H1 (cell line): Measurements from ENCODE around the gene ANKRD27. TPM values are rescaled to one million over a fixed set of nuclear protein-coding genes. Genes with fewer than 3 reads are reported as not detected.

Source experiments
- CTCF ChIA-PET: fragments of 300-600 bp; sonication (Branson Sonifier 250); formaldehyde crosslinking; loops from one replicate; lab custom pipeline; 2021; ENCODE audit not compliant: partially characterized antibody; lab: Charles Lee
- POLR2A ChIA-PET: fragments of 300-600 bp; sonication (Branson Sonifier 250); formaldehyde crosslinking; loops from one replicate; lab custom pipeline; 2021; ENCODE audit warnings: inconsistent platforms; ENCODE audit not compliant: partially characterized antibody; lab: Charles Lee
- DNase-seq, 2 experiments: peaks; one replicate each; pipeline versions ENCODE4 v3.0.0 to v3.0.0-alpha.2; 2010 to 2022; ENCODE audit warnings: low spot score in 2 of 2, low read depth in 1 of 2, mixed read lengths in 1 of 2
- FAIRE-seq: peaks from 2 replicates; lab custom pipeline; 2011; peaks lifted over from hg19 to GRCh38; lab: Jason Lieb, UNC
- H2AFZ ChIP-seq: 2 replicates; pipeline ENCODE4 v1.8.1; 2012; ENCODE audit warnings: low read length, inconsistent platforms
- H2AK5ac ChIP-seq: 2 replicates; pipeline ENCODE4 v1.6.1; 2013; ENCODE audit warnings: low read depth, low read length
- H2BK120ac ChIP-seq: replicated peaks from 2 replicates; pipeline ENCODE3; 2013; ENCODE audit warnings: low read depth, low read length, inconsistent platforms
- H2BK12ac ChIP-seq: 2 replicates; pipeline ENCODE4 v1.6.1; 2013; ENCODE audit warnings: low read depth, low read length
- H2BK15ac ChIP-seq: 2 replicates; pipeline ENCODE4 v1.6.1; 2013; ENCODE audit warnings: low read length
- H2BK20ac ChIP-seq: 2 replicates; pipeline ENCODE4 v1.6.1; 2013; ENCODE audit warnings: low read length
- H2BK5ac ChIP-seq: 2 replicates; pipeline ENCODE4 v1.6.1; 2013; ENCODE audit warnings: low read depth, low read length
- H3K14ac ChIP-seq: 2 replicates; pipeline ENCODE4 v1.6.1; 2013; ENCODE audit warnings: inconsistent platforms; ENCODE audit not compliant: insufficient read length
- H3K18ac ChIP-seq: 2 replicates; pipeline ENCODE4 v1.6.1; 2013; ENCODE audit warnings: low read length; ENCODE audit errors: extremely low read depth
- H3K23ac ChIP-seq: 2 replicates; pipeline ENCODE4 v1.6.1; 2013; ENCODE audit warnings: inconsistent platforms; ENCODE audit not compliant: insufficient read length
- H3K23me2 ChIP-seq: 2 replicates; pipeline ENCODE4 v1.6.1; 2013; ENCODE audit warnings: low read depth, low read length
- H3K27ac ChIP-seq: 2 replicates; pipeline ENCODE4 v1.6.1; 2011; ENCODE audit warnings: low read depth, low read length, inconsistent platforms
- H3K27me3 ChIP-seq, 4 experiments: replicated peaks in 1 of 4; 1 replicate in 1 of 4; 2 replicates in 3 of 4; pipeline versions ENCODE4 v1.6.1 to v1.8.1; 2011 to 2013; ENCODE audit warnings: low read length in 3 of 4, mild to moderate bottlenecking in 3 of 4, inconsistent platforms in 2 of 4, mixed read lengths in 2 of 4, moderate library complexity in 1 of 4; ENCODE audit not compliant: control insufficient read depth in 3 of 4, insufficient read depth in 3 of 4; ENCODE audit errors: extremely low read depth in 1 of 4
- H3K36me3 ChIP-seq, 4 experiments: 2 replicates each; pipeline versions ENCODE4 v1.6.1 to v1.8.1; 2011 to 2013; ENCODE audit warnings: mild to moderate bottlenecking in 4 of 4, low read length in 3 of 4, moderate library complexity in 2 of 4, control low read depth in 1 of 4, inconsistent platforms in 1 of 4; ENCODE audit not compliant: insufficient read depth in 4 of 4, control insufficient read depth in 2 of 4
- H3K4ac ChIP-seq: replicated peaks from 2 replicates; pipeline ENCODE3; 2013; ENCODE audit warnings: low read length, low read depth, mixed read lengths, inconsistent platforms; ENCODE audit not compliant: insufficient read length
- H3K4me1 ChIP-seq, 4 experiments: replicated peaks in 1 of 4; 1 replicate in 1 of 4; 2 replicates in 3 of 4; pipeline versions ENCODE4 v1.6.1 to v1.8.1; 2011 to 2013; ENCODE audit warnings: low read length in 3 of 4, inconsistent platforms in 2 of 4, mixed read lengths in 1 of 4; ENCODE audit not compliant: insufficient read depth in 4 of 4, control insufficient read depth in 3 of 4
- H3K4me2 ChIP-seq, 2 experiments: 2 replicates each; pipeline versions ENCODE4 v1.6.1 to v1.8.1; 2011 to 2013; ENCODE audit warnings: low read depth in 2 of 2, low read length in 2 of 2, control low read depth in 1 of 2, inconsistent platforms in 1 of 2, mild to moderate bottlenecking in 1 of 2; ENCODE audit not compliant: insufficient read depth in 1 of 2
- H3K4me3 ChIP-seq, 4 experiments: fragments of 200-600, 300-600 bp in 1 of 4; sonication (generic), shearing (Covaris generic), sonication (Bioruptor Twin) in 1 of 4; 2 replicates each; pipeline versions ENCODE4 v1.5.1 to v1.8.1; 2011 to 2016; ENCODE audit warnings: low read length in 4 of 4, low read depth in 3 of 4, control low read depth in 2 of 4, inconsistent platforms in 2 of 4, mild to moderate bottlenecking in 2 of 4, mixed read lengths in 1 of 4, moderate library complexity in 1 of 4; ENCODE audit not compliant: insufficient read depth in 2 of 4; ENCODE audit errors: extremely low read depth in 1 of 4
- H3K56ac ChIP-seq: replicated peaks from 2 replicates; pipeline ENCODE3; 2013; ENCODE audit warnings: low read depth, mild to moderate bottlenecking, mixed read lengths, low read length, inconsistent platforms; ENCODE audit not compliant: insufficient read length
- H3K79me1 ChIP-seq: 2 replicates; pipeline ENCODE4 v1.6.1; 2013; ENCODE audit warnings: low read depth, low read length, control low read depth
- H3K79me2 ChIP-seq, 2 experiments: 2 replicates each; pipeline versions ENCODE4 v1.6.1 to v1.8.1; 2012 to 2013; ENCODE audit warnings: low read length in 2 of 2, mild to moderate bottlenecking in 2 of 2, inconsistent platforms in 1 of 2; ENCODE audit not compliant: insufficient read depth in 2 of 2, control insufficient read depth in 1 of 2
- H3K9ac ChIP-seq, 4 experiments: replicated peaks in 1 of 4; 1 replicate in 1 of 4; 2 replicates in 3 of 4; pipeline versions ENCODE4 v1.6.1 to v1.8.1; 2011 to 2013; ENCODE audit warnings: low read depth in 3 of 4, low read length in 3 of 4, control low read depth in 2 of 4, mild to moderate bottlenecking in 2 of 4, moderate library complexity in 2 of 4, inconsistent platforms in 1 of 4; ENCODE audit errors: extremely low read depth in 1 of 4
- H3K9me3 ChIP-seq, 2 experiments: 2 replicates each; pipeline versions ENCODE4 v1.6.1 to v1.8.1; 2012 to 2013; ENCODE audit warnings: mild to moderate bottlenecking in 2 of 2, moderate library complexity in 2 of 2, control low read depth in 1 of 2, inconsistent platforms in 1 of 2, low read depth in 1 of 2, low read length in 1 of 2, mixed read lengths in 1 of 2; ENCODE audit not compliant: insufficient read depth in 2 of 2
- H4K20me1 ChIP-seq, 2 experiments: replicated peaks in 1 of 2; 2 replicates each; pipeline versions ENCODE3 to v1.8.1; 2011 to 2013; ENCODE audit warnings: inconsistent platforms in 2 of 2, low read length in 2 of 2, mild to moderate bottlenecking in 1 of 2; ENCODE audit not compliant: insufficient read depth in 2 of 2, control insufficient read depth in 1 of 2
- H4K5ac ChIP-seq: 2 replicates; pipeline ENCODE4 v1.6.1; 2013; ENCODE audit warnings: low read length, low read depth, mixed read lengths, inconsistent platforms; ENCODE audit not compliant: insufficient read length
- H4K8ac ChIP-seq: 2 replicates; pipeline ENCODE4 v1.8.0; 2013; ENCODE audit warnings: mild to moderate bottlenecking, moderate library complexity, low read length, inconsistent platforms; ENCODE audit not compliant: insufficient read depth; ENCODE audit errors: extremely low read depth
- H4K91ac ChIP-seq: replicated peaks from 2 replicates; pipeline ENCODE3; 2013; ENCODE audit warnings: low read length, mixed read lengths, inconsistent platforms; ENCODE audit not compliant: insufficient read length
- BCL11A ChIP-seq, 2 experiments: IDR thresholded peaks; one replicate each; pipeline ENCODE4 v1.6.1; 2011; ENCODE audit warnings: low read depth in 2 of 2, low read length in 2 of 2, mild to moderate bottlenecking in 2 of 2
- BRCA1 ChIP-seq: IDR thresholded peaks from 2 replicates; pipeline ENCODE4 v1.6.1; 2012; ENCODE audit warnings: low read depth, low read length, improper control_type of control experiment
- CHD1 ChIP-seq: IDR thresholded peaks from 2 replicates; pipeline ENCODE4 v1.6.1; 2012; ENCODE audit warnings: low read depth, low read length, improper control_type of control experiment
- EZH2 ChIP-seq: fragments of 200-600 bp; sonication (generic); IDR thresholded peaks from 2 replicates; pipeline ENCODE4 v1.7.1; 2012; ENCODE audit warnings: low read depth, mild to moderate bottlenecking, moderate library complexity, low read length, inconsistent platforms; ENCODE audit not compliant: severe bottlenecking
- FOSL1 ChIP-seq: IDR thresholded peaks from 2 replicates; pipeline ENCODE4 v1.6.1; 2011; ENCODE audit warnings: mild to moderate bottlenecking, low read depth, low read length, moderate library complexity; ENCODE audit not compliant: insufficient read depth
- NANOG ChIP-seq: IDR thresholded peaks from 2 replicates; pipeline ENCODE4 v1.6.1; 2011; ENCODE audit warnings: low read length, low read depth, mild to moderate bottlenecking, inconsistent platforms; ENCODE audit not compliant: insufficient read depth, poor library complexity, severe bottlenecking
- POU5F1 ChIP-seq: IDR thresholded peaks from 2 replicates; pipeline ENCODE4 v1.6.1; 2011; ENCODE audit warnings: low read depth, mild to moderate bottlenecking, low read length, moderate library complexity
- RBBP5 ChIP-seq: IDR thresholded peaks from 2 replicates; pipeline ENCODE4 v1.7.1; 2012; ENCODE audit warnings: low read depth, mild to moderate bottlenecking, inconsistent platforms, low read length, moderate library complexity, borderline replicate concordance
- WGBS, 2 experiments: shearing (Covaris generic) in 1 of 2; methylation state at CpG; one replicate each; pipeline versions ENCODE4 v1.1.6 to v1.1.7; 2013 to 2015; ENCODE audit warnings: low lambda C conversion rate in 2 of 2, mixed read lengths in 2 of 2, inconsistent platforms in 1 of 2, low coverage in 1 of 2, missing lambda C conversion rate in 1 of 2; ENCODE audit not compliant: insufficient replicate concordance in 2 of 2, insufficient coverage in 1 of 2, insufficient read length in 1 of 2; ENCODE audit errors: extremely low coverage in 1 of 2, missing lambda C conversion rate in 1 of 2; 5-methylcytosine and 5-hydroxymethylcytosine counted together
- polyA plus RNA-seq, 7 experiments: library from polyadenylated mRNA; depleted of rRNA in 3 of 7; stranded (reverse) in 5 of 7; unstranded in 2 of 7; fragments of >200 nt in 5 of 7; fragments of 200-250 nt in 2 of 7; gene quantifications; 1 replicate in 5 of 7; 2 replicates in 1 of 7; 4 replicates in 1 of 7; pipeline versions ENCODE4 v1.2.1 to v1.2.3, GENCODE V29; 2011 to 2013; ENCODE audit warnings: missing spikeins in 2 of 7, mixed read lengths in 2 of 7
- total RNA-seq: library from RNA; stranded (reverse); fragmentation: NEBNext Ultra II Directional; extraction: Animal tissue kit (Norgen Biotek cat#: 25700); gene quantifications from 2 replicates; pipeline ENCODE4 v1.2.1, GENCODE V29; 2021

Gene ANKRD27
- total and polyA plus RNA-seq, 2 of the 8 experiments (the other 6 are each of a cell fraction or from before 2014, with no cell fraction given): 27.9 to 55.7 TPM

DNA sequence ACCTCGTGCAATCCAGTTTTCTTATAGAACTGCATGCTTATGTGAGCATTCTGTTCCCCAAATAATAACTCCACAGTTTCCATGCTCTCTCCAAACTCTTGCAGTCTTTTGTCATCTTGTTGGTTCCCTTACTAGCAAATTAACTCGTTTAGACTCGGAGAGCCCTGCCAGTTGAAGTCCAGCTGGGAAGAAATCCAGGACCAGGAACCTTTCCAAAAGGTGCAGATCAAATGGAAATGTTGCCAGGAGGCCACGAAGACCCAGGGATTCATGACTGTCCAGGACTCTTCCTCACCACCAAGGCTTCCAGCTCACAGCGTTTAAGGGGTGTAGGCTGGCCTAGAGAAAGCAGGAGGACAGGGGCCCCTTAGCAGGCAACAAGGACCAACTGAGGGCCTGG is 42.5 kb upstream of the ANKRD27 start:
- FAIRE-seq (no peak), DNase-seq (no peak)
- Histone ChIP-seq H3K9me3 (peaks cover 0 to 5% of the 10 kb centered on the region in 2 experiments; a peak in 1 of 4 replicates), H2BK20ac (no peak overlapping the region), H2AFZ (no peak overlapping the region), H3K23me2 (peaks cover 1% of the 10 kb centered on the region; the same call in 1 of the 2 replicates), H3K4me1 (peaks cover 0 to 3% (median 1%) of the 10 kb centered on the region in 4 experiments; a peak in 2 of 7 replicates), H3K27me3 (no peaks in the 10 kb centered on the region), H3K4me3 (no peak overlapping the region), H2BK15ac (no peak overlapping the region), H4K91ac (no peak overlapping the region), H3K79me2 (no peaks in the 10 kb centered on the region), H2AK5ac (no peak overlapping the region), H3K56ac (no peak overlapping the region), H3K4me2 (no peak overlapping the region), H2BK12ac (no peak overlapping the region), H2BK5ac (no peak overlapping the region), H3K79me1 (no peaks in the 10 kb centered on the region), H3K14ac (no peak overlapping the region), H3K27ac (no peak overlapping the region), H4K8ac (no peak overlapping the region), H3K18ac (no peak overlapping the region), H2BK120ac (no peak overlapping the region), H4K20me1 (no peaks in the 10 kb centered on the region), H3K36me3 (no peaks in the 10 kb centered on the region), H3K23ac (no peak overlapping the region), H3K4ac (no peak overlapping the region), H4K5ac (no peak overlapping the region), H3K9ac (no peak overlapping the region)
- POLR2A ChIA-PET: interaction anchor here (1.2 kb wide), 1 partner anchor 24 kb away, joined by 3 read pairs; no protein-coding TSS in a partner anchor
- WGBS, 2 experiments: 89% methylated on average over 5 of the region's 5 CpGs; no CpG with 5 or more reads in 1 of the 2 experiments
- CTCF ChIA-PET: interaction anchor here (0.6 to 1.7 kb wide), 6 partner anchors 9 to 240 kb away, joined by 3 to 6 read pairs (median 4); partner anchors contain the start of gene SLC7A9
- TF ChIP-seq BRCA1 (no peak), NANOG (no peak), POU5F1 (no peak), BCL11A (IDR thresholded peaks at IDR 0.05; ENCODE audit: low read depth in 2 of 2, low read length in 2 of 2) (no peak), EZH2 (no peak), CHD1 (no peak), RBBP5 (no peak), FOSL1 (no peak)
